Activated T-helper 1 cell treated with anti-CD3 and anti-CD28 coated beads, Interleukin-12 subunit alpha, Interleukin-12 subunit beta, Interleukin-2, Interleukin-4 antibody, amounts not matched to agents 30 ng/mL and 10 ng/mL and 1 ng/mL, durations not matched to agents 14 hours and 24 hours and 36 hours (primary cell): ENCODE data around the gene C1QTNF1. TPM values are rescaled to one million over a fixed set of nuclear protein-coding genes. Genes with fewer than 3 reads are reported as not detected.

Experiments
- DNase-seq: peaks from one replicate; pipeline ENCODE4 v3.0.0; 2021; ENCODE audit warnings: low spot score
- H3K27ac Mint-ChIP-seq: one replicate; pipeline ENCODE4 v1.8.0; 2021; ENCODE audit warnings: mild to moderate bottlenecking, mixed read lengths
- H3K27me3 Mint-ChIP-seq: one replicate; pipeline ENCODE4 v1.8.0; 2022; ENCODE audit warnings: mild to moderate bottlenecking, moderate library complexity, mixed read lengths; ENCODE audit not compliant: insufficient read depth
- H3K36me3 Mint-ChIP-seq: one replicate; pipeline ENCODE4 v1.8.0; 2021; ENCODE audit warnings: low read depth, mixed read lengths
- H3K4me1 Mint-ChIP-seq: one replicate; pipeline ENCODE4 v1.8.0; 2021; ENCODE audit warnings: low read depth, mixed read lengths
- H3K4me3 Mint-ChIP-seq: one replicate; pipeline ENCODE4 v1.8.0; 2021; ENCODE audit warnings: mild to moderate bottlenecking, moderate library complexity, mixed read lengths
- H3K9me3 Mint-ChIP-seq: one replicate; pipeline ENCODE4 v1.8.0; 2021; ENCODE audit warnings: mixed read lengths
- intact Hi-C: fragments of 100-400 bp; cut with micrococcal nuclease; formaldehyde crosslinking; loops from one replicate; pipeline ENCODE4 v1.15.1; 2024
- total RNA-seq: library from RNA; stranded (reverse); gene quantifications from 2 replicates; pipeline ENCODE4 v1.2.3, GENCODE V29; 2022

Gene C1QTNF1
- total RNA-seq, 1 donor from 2014 or later, result not detected

GRCh38 chr17:79046916-79047280, 22.9 kb downstream of the C1QTNF1 start:
- intact Hi-C loops, result loop anchor here (1.0 to 5.0 kb wide), 3 partner anchors 38 to 660 kb away; no protein-coding TSS in a partner anchor
- no peak for DNase-seq
- Mint-ChIP-seq H3K36me3 (no peaks in the 10 kb centered on the region), H3K4me1 (no peaks in the 10 kb centered on the region), H3K27me3 (peaks cover 2% of the 10 kb centered on the region), H3K4me3 (no peak overlapping the region), H3K9me3 (no peaks in the 10 kb centered on the region), H3K27ac (no peak overlapping the region)

- Mint-ChIP-seq H3K27ac (no peak overlapping the region), H3K27me3 (peaks cover 4% of the 10 kb centered on the region), H3K9me3 (no peaks in the 10 kb centered on the region), H3K4me3 (no peak overlapping the region), H3K4me1 (no peaks in the 10 kb centered on the region), H3K36me3 (no peaks in the 10 kb centered on the region)
- DNase-seq, result no peak
- intact Hi-C loops, result loop anchor here (2.0 to 5.0 kb wide), 2 partner anchors 37 to 660 kb away; no protein-coding TSS in a partner anchor
Observed at GRCh38 chr17:79047291-79047920, 23.4 kb downstream of the C1QTNF1 start.

- intact Hi-C loops, result loop anchor here (2.0 to 5.0 kb wide), 2 partner anchors 37 to 659 kb away; no protein-coding TSS in a partner anchor
Observed at GRCh38 chr17:79047923-79048825, 24.2 kb downstream of the C1QTNF1 start.

GRCh38 chr17:79048826-79049755, 25.1 kb downstream of the C1QTNF1 start:
- Mint-ChIP-seq H3K9me3 (peaks cover 9% of the 10 kb centered on the region), H3K27me3 (peaks cover 4% of the 10 kb centered on the region), H3K4me3 (no peak overlapping the region), H3K36me3 (no peaks in the 10 kb centered on the region), H3K4me1 (no peaks in the 10 kb centered on the region), H3K27ac (no peak overlapping the region)
- no peak for DNase-seq
- intact Hi-C loops, result loop anchor here (5.0 kb wide), 1 partner anchor 658 kb away; no protein-coding TSS in a partner anchor

More at GRCh38 chr17:79047923-79048825, 24.2 kb downstream of the C1QTNF1 start:
- no peak overlapping the region for H3K4me3 Mint-ChIP-seq
- H3K36me3 Mint-ChIP-seq, result no peaks in the 10 kb centered on the region
- H3K27ac Mint-ChIP-seq, result no peak overlapping the region
- H3K9me3 Mint-ChIP-seq, result peaks cover 2% of the 10 kb centered on the region
- peaks cover 4% of the 10 kb centered on the region for H3K27me3 Mint-ChIP-seq
- no peak for DNase-seq
- no peaks in the 10 kb centered on the region for H3K4me1 Mint-ChIP-seq

- H3K9me3 Mint-ChIP-seq, result peaks cover 14% of the 10 kb centered on the region
- intact Hi-C loops, result loop anchor here (5.0 kb wide), 1 partner anchor 657 kb away; no protein-coding TSS in a partner anchor
- H3K27me3 Mint-ChIP-seq, result peaks cover 4% of the 10 kb centered on the region
Observed at GRCh38 chr17:79049821-79050220, 25.9 kb downstream of the C1QTNF1 start.

GRCh38 chr17:79050551-79050950, 26.6 kb downstream of the C1QTNF1 start:
- intact Hi-C loops, result no loop called here
- Mint-ChIP-seq H3K36me3 (no peaks in the 10 kb centered on the region), H3K27me3 (peaks cover 4% of the 10 kb centered on the region), H3K27ac (no peak overlapping the region), H3K4me3 (no peak overlapping the region), H3K4me1 (no peaks in the 10 kb centered on the region), H3K9me3 (peaks cover 14% of the 10 kb centered on the region)
- no peak for DNase-seq

More at GRCh38 chr17:79049821-79050220, 25.9 kb downstream of the C1QTNF1 start:
- H3K27ac Mint-ChIP-seq, result no peak overlapping the region
- H3K4me3 Mint-ChIP-seq, result no peak overlapping the region
- H3K4me1 Mint-ChIP-seq, result no peaks in the 10 kb centered on the region
- no peak for DNase-seq
- H3K36me3 Mint-ChIP-seq, result no peaks in the 10 kb centered on the region

GRCh38 chr17:79051306-79051705, 27.3 kb downstream of the C1QTNF1 start:
- Mint-ChIP-seq H3K4me3 (no peak overlapping the region), H3K27me3 (peaks cover 4% of the 10 kb centered on the region), H3K27ac (no peak overlapping the region), H3K4me1 (no peaks in the 10 kb centered on the region), H3K36me3 (no peaks in the 10 kb centered on the region), H3K9me3 (peaks cover 14% of the 10 kb centered on the region)
- DNase-seq, result no peak
- intact Hi-C loops, result no loop called here

- Mint-ChIP-seq H3K9me3 (peaks cover 14% of the 10 kb centered on the region), H3K36me3 (no peaks in the 10 kb centered on the region), H3K27ac (no peak overlapping the region), H3K4me3 (no peak overlapping the region), H3K27me3 (peaks cover 4% of the 10 kb centered on the region), H3K4me1 (no peaks in the 10 kb centered on the region)
- intact Hi-C loops, result no loop called here
- no peak for DNase-seq
Observed at GRCh38 chr17:79052131-79052530, 28.2 kb downstream of the C1QTNF1 start.

GRCh38 chr17:79053251-79053925, 29.4 kb downstream of the C1QTNF1 start:
- Mint-ChIP-seq H3K36me3 (no peaks in the 10 kb centered on the region), H3K4me3 (no peak overlapping the region), H3K4me1 (no peaks in the 10 kb centered on the region), H3K9me3 (peaks cover 14% of the 10 kb centered on the region), H3K27ac (no peak overlapping the region), H3K27me3 (peaks cover 8% of the 10 kb centered on the region)
- no peak for DNase-seq
- intact Hi-C loops, result no loop called here

- no peak for DNase-seq
Observed at GRCh38 chr17:79054200-79054960, 30.4 kb downstream of the C1QTNF1 start.

GRCh38 chr17:79055197-79055596, 31.2 kb downstream of the C1QTNF1 start:
- Mint-ChIP-seq H3K36me3 (no peaks in the 10 kb centered on the region), H3K4me3 (no peak overlapping the region), H3K9me3 (peaks cover 14% of the 10 kb centered on the region), H3K27me3 (peaks cover 10% of the 10 kb centered on the region), H3K4me1 (no peaks in the 10 kb centered on the region), H3K27ac (no peak overlapping the region)
- DNase-seq, result no peak
- intact Hi-C loops, result no loop called here

More at GRCh38 chr17:79054200-79054960, 30.4 kb downstream of the C1QTNF1 start:
- Mint-ChIP-seq H3K27ac (no peak overlapping the region), H3K36me3 (no peaks in the 10 kb centered on the region), H3K4me3 (no peak overlapping the region), H3K9me3 (peaks cover 14% of the 10 kb centered on the region), H3K27me3 (peaks cover 10% of the 10 kb centered on the region), H3K4me1 (no peaks in the 10 kb centered on the region)
- intact Hi-C loops, result no loop called here
